GM12878 (cell line): Measurements from ENCODE around the gene CNIH2. TPM values are rescaled to one million over a fixed set of nuclear protein-coding genes. Genes with fewer than 3 reads are reported as not detected.

Experiments
- ATF3 ChIP-seq: IDR thresholded peaks from 2 replicates; pipeline ENCODE4 v1.6.1; 2011; ENCODE audit warnings: low read depth, mild to moderate bottlenecking, low read length, moderate library complexity, borderline replicate concordance; ENCODE audit errors: extremely low read depth
- BHLHE40 ChIP-seq, 2 experiments: fragments of 450-650 bp in 1 of 2; IDR thresholded peaks; 2 replicates each; pipeline ENCODE4 v1.6.1; 2011 to 2017; ENCODE audit warnings: low read depth in 2 of 2, borderline replicate concordance in 1 of 2, improper control_type of control experiment in 1 of 2, low read length in 1 of 2, mild to moderate bottlenecking in 1 of 2
- E2F4 ChIP-seq: IDR thresholded peaks from 2 replicates; pipeline ENCODE4 v1.6.1; 2012; ENCODE audit warnings: low read depth, low read length, improper control_type of control experiment
- IKZF2 ChIP-seq, 2 experiments: fragments of 450-650 bp; IDR thresholded peaks; 2 replicates each; pipeline ENCODE4 v1.6.1; 2017; ENCODE audit warnings: mild to moderate bottlenecking in 2 of 2, moderate library complexity in 2 of 2
- IRF3 ChIP-seq: fragments of 450-650 bp; IDR thresholded peaks from 2 replicates; pipeline ENCODE4 v1.6.1; 2014; ENCODE audit warnings: mild to moderate bottlenecking
- IRF4 ChIP-seq: IDR thresholded peaks from 2 replicates; pipeline ENCODE4 v1.6.1; 2011; ENCODE audit warnings: low read depth, low read length
- MAX ChIP-seq: IDR thresholded peaks from 2 replicates; pipeline ENCODE4 v1.6.1; 2012; ENCODE audit warnings: low read depth, low read length, improper control_type of control experiment
- NBN ChIP-seq: fragments of 450-650 bp; IDR thresholded peaks from 2 replicates; pipeline ENCODE4 v1.6.1; 2016
- NFIC ChIP-seq: IDR thresholded peaks from 2 replicates; pipeline ENCODE4 v1.6.1; 2012; ENCODE audit warnings: low read depth, mild to moderate bottlenecking, inconsistent platforms, low read length, moderate library complexity
- NFYB ChIP-seq: IDR thresholded peaks from 2 replicates; pipeline ENCODE4 v1.6.1; 2011; ENCODE audit warnings: low read depth, mild to moderate bottlenecking, low read length, improper control_type of control experiment, moderate library complexity; ENCODE audit not compliant: insufficient read depth
- NR2F1 ChIP-seq: fragments of 450-650 bp; conservative IDR thresholded peaks from 2 replicates; pipeline ENCODE4 v1.6.1; 2017; ENCODE audit warnings: mild to moderate bottlenecking
- NRF1 ChIP-seq: conservative IDR thresholded peaks from 2 replicates; pipeline ENCODE4 v1.6.1; 2011; ENCODE audit warnings: mild to moderate bottlenecking, low read depth, low read length, improper control_type of control experiment
- PKNOX1 ChIP-seq: fragments of 450-650 bp; IDR thresholded peaks from 2 replicates; pipeline ENCODE4 v1.6.1; 2016; ENCODE audit warnings: mild to moderate bottlenecking
- RAD21 ChIP-seq: IDR thresholded peaks from 2 replicates; pipeline ENCODE4 v1.6.1; 2011; ENCODE audit warnings: mild to moderate bottlenecking, low read depth, low read length, moderate library complexity; ENCODE audit not compliant: insufficient read depth
- RAD51 ChIP-seq: fragments of 450-650 bp; IDR thresholded peaks from 2 replicates; pipeline ENCODE4 v1.6.1; 2016; ENCODE audit warnings: moderate library complexity, mild to moderate bottlenecking, inconsistent platforms
- RELA ChIP-seq: fragments of 450-650 bp; IDR thresholded peaks from 2 replicates; pipeline ENCODE4 v1.8.0; 2014; ENCODE audit warnings: borderline replicate concordance; ENCODE audit not compliant: partially characterized antibody
- SMC3 ChIP-seq: IDR thresholded peaks from 2 replicates; pipeline ENCODE4 v1.6.1; 2011; ENCODE audit warnings: low read length, improper control_type of control experiment, borderline replicate concordance
- STAT3 ChIP-seq: IDR thresholded peaks from 2 replicates; pipeline ENCODE4 v1.6.1; 2011; ENCODE audit warnings: low read depth, low read length, improper control_type of control experiment
- TCF3 ChIP-seq: IDR thresholded peaks from 2 replicates; pipeline ENCODE4 v1.6.1; 2012; ENCODE audit warnings: low read depth, mild to moderate bottlenecking, low read length, borderline replicate concordance; ENCODE audit not compliant: insufficient read depth
- YY1 ChIP-seq: IDR thresholded peaks from 2 replicates; pipeline ENCODE4 v1.6.1; 2011; ENCODE audit warnings: low read depth, mild to moderate bottlenecking, low read length
- ZNF207 ChIP-seq: fragments of 450-650 bp; IDR thresholded peaks from 2 replicates; pipeline ENCODE4 v1.6.1; 2014; ENCODE audit warnings: antibody characterized with exemption, mild to moderate bottlenecking, borderline replicate concordance
- ZNF24 ChIP-seq: fragments of 450-650 bp; IDR thresholded peaks from 2 replicates; pipeline ENCODE4 v1.6.1; 2017; ENCODE audit warnings: antibody characterized with exemption, mild to moderate bottlenecking
- polyA plus RNA-seq, 11 experiments: library from polyadenylated mRNA; depleted of rRNA in 4 of 11; unstranded in 6 of 11; stranded (reverse) in 5 of 11; fragments of >200 nt; fragmentation: Nextera tagmentation in 4 of 11; fragmentation: Illumina TruSeq in 1 of 11; extraction: Ambion mirVana in 4 of 11; extraction: Trizol in 1 of 11; gene quantifications; 1 replicate in 1 of 11; 2 replicates in 10 of 11; pipeline versions ENCODE4 v1.2.1 to v1.2.3, GENCODE V29; 2011 to 2016; ENCODE audit warnings: inconsistent platforms in 2 of 11, missing spikeins in 2 of 11, low read depth in 1 of 11
- total RNA-seq, 4 experiments: library from RNA; depleted of rRNA in 3 of 4; stranded (reverse); fragments of >200 nt in 3 of 4; fragmentation: Illumina TruSeq in 1 of 4; extraction: Trizol in 1 of 4; gene quantifications; 2 replicates each; pipeline versions ENCODE4 v1.2.1 to v1.2.3, GENCODE V29; 2013 to 2021
- TF ChIP-seq, protein P1 (sequence below): IDR thresholded peaks from 2 replicates; pipeline ENCODE4 v1.6.1; 2011; ENCODE audit warnings: borderline replicate concordance, low read depth, mild to moderate bottlenecking, moderate library complexity, mixed read lengths, low read length; ENCODE audit not compliant: insufficient read depth; ENCODE audit errors: extremely low read length
- TF ChIP-seq, protein P2 (sequence below): IDR thresholded peaks from 2 replicates; pipeline ENCODE4 v1.6.1; 2011; ENCODE audit warnings: low read depth, low read length, improper control_type of control experiment, borderline replicate concordance

Gene CNIH2
- total and polyA plus RNA-seq, 10 of the 15 experiments (the other 5 are each of a cell fraction or from before 2014, with no cell fraction given) = 0.07 to 1.3 (median 0.68) TPM; not detected in 2

GRCh38 chr11:66328302-66329144 lies 50.5 kb downstream of the CNIH2 start (continued):
- TF ChIP-seq MAX (peak; percentile 91; the same call in 1 of the 2 replicates), ZNF24 (peak; percentile 87), STAT3 (no peak), RELA (peak; percentile 74), SMC3 (peak; percentile 98), IKZF2 (IDR thresholded peaks at IDR 0.05) (peak in 1 of 2 experiments; percentile 44; a peak in 2 of 4 replicates), NR2F1 (peak; percentile 18; the same call in 1 of the 2 replicates), PKNOX1 (0 out of 2 replicates have a peak, but pooled peaks have one; percentile 10), YY1 (peak; percentile 82), RAD21 (peak; percentile 81), IRF3 (no peak), NFYB (no peak), BHLHE40 (IDR thresholded peaks at IDR 0.05; ENCODE audit: borderline replicate concordance in 1 of 2, low read depth in 2 of 2, low read length in 1 of 2) (peak; percentile 88 to 93), E2F4 (no peak), IRF4 (0 out of 2 replicates have a peak, but pooled peaks have one; percentile 26), NFIC (no peak), RAD51 (peak; percentile 53; the same call in 1 of the 2 replicates), TCF3 (no peak), NRF1 (no peak), ATF3 (peak; percentile 44; the same call in 1 of the 2 replicates), NBN (peak; percentile 74), ZNF207 (peak; percentile 53; the same call in 1 of the 2 replicates)
- TF ChIP-seq, protein P1, sequence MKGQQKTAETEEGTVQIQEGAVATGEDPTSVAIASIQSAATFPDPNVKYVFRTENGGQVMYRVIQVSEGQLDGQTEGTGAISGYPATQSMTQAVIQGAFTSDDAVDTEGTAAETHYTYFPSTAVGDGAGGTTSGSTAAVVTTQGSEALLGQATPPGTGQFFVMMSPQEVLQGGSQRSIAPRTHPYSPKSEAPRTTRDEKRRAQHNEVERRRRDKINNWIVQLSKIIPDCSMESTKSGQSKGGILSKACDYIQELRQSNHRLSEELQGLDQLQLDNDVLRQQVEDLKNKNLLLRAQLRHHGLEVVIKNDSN = peak; percentile 84
- TF ChIP-seq, protein P2, sequence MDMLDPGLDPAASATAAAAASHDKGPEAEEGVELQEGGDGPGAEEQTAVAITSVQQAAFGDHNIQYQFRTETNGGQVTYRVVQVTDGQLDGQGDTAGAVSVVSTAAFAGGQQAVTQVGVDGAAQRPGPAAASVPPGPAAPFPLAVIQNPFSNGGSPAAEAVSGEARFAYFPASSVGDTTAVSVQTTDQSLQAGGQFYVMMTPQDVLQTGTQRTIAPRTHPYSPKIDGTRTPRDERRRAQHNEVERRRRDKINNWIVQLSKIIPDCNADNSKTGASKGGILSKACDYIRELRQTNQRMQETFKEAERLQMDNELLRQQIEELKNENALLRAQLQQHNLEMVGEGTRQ = peak; percentile 55
